Activated naive CD8-positive, alpha-beta T cell treated with anti-CD3 and anti-CD28 coated beads, Interleukin-2, amount 10 ng/mL, durations not matched to agents 7 days and 5 days (primary cell): ENCODE data around the gene SLC11A1. TPM values are rescaled to one million over a fixed set of nuclear protein-coding genes. Genes with fewer than 3 reads are reported as not detected.

Source experiments
- ATAC-seq: fragments of 150-1000 bp; cut with Tn5 transposase; one replicate; pipeline ENCODE4 v1.10.0; 2021; ENCODE audit warnings: low read depth, moderate library complexity
- POLR2A ChIA-PET: fragments of 350-600 bp; sonication (Branson Sonifier 250); formaldehyde crosslinking; loops from one replicate; lab custom pipeline; 2021; ENCODE audit warnings: antibody characterized with exemption; lab: Charles Lee
- DNase-seq: peaks from one replicate; pipeline ENCODE4 v3.0.0; 2021
- H3K27ac Mint-ChIP-seq: one replicate; pipeline ENCODE4 v1.8.0; 2022; ENCODE audit warnings: mild to moderate bottlenecking, mixed read lengths
- H3K27me3 Mint-ChIP-seq: one replicate; pipeline ENCODE4 v1.8.0; 2022; ENCODE audit warnings: mild to moderate bottlenecking, moderate library complexity, mixed read lengths
- H3K36me3 Mint-ChIP-seq: one replicate; pipeline ENCODE4 v1.8.0; 2021; ENCODE audit warnings: mild to moderate bottlenecking, mixed read lengths
- H3K4me1 Mint-ChIP-seq: one replicate; pipeline ENCODE4 v1.8.0; 2021; ENCODE audit warnings: mixed read lengths
- H3K4me3 Mint-ChIP-seq: one replicate; pipeline ENCODE4 v1.8.0; 2022; ENCODE audit warnings: mild to moderate bottlenecking, moderate library complexity, mixed read lengths
- H3K9me3 Mint-ChIP-seq: one replicate; pipeline ENCODE4 v1.8.0; 2021; ENCODE audit warnings: mixed read lengths
- total RNA-seq, 2 experiments: library from RNA; stranded (reverse); gene quantifications; one replicate each; pipeline ENCODE4 v1.2.3, GENCODE V29; 2021

Gene SLC11A1
- total RNA-seq = 1 to 10 TPM; 1.6 to 1.7 TPM

- ATAC-seq (no peak), DNase-seq (no peak)
- Mint-ChIP-seq H3K36me3 (no peaks in the 10 kb centered on the region), H3K27me3 (peaks cover 6% of the 10 kb centered on the region), H3K4me3 (no peak within 1 kb of the TSS), H3K27ac (no peak within 1 kb of the TSS), H3K4me1 (no peaks in the 10 kb centered on the region), H3K9me3 (no peaks in the 10 kb centered on the region)
- POLR2A ChIA-PET = no interaction called here
Observed at GRCh38 chr2:218381916-218382366, at the start of gene SLC11A1. SLC11A1 (plus strand) TSS chr2:218382273; CDS start chr2:218382369, 96 bp downstream.

DNA sequence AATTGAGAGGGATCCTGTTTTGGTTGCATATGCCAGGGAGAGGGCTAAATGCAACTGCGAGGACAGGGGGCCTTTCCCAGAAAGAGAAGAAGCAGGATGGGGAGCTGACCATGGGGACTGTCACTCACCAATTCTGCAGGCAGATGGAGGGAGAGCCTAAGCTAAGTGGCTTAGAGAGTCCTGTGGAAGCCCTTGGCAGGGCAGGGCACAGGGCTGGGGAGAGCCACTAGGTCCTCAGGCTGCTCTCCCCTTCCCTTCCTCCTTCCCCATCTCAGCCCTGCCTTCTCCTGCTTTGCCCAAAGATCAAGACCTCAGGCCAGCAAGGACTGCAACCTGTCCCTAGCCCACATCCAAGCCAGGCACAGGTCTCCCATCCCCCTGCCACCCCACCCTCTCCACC lies 49.8 kb upstream of the SLC11A1 start:
- peaks cover 3% of the 10 kb centered on the region for H3K4me1 Mint-ChIP-seq
- POLR2A ChIA-PET = no interaction called here
- ATAC-seq (no peak), DNase-seq (no peak)
- no peak overlapping the region for H3K4me3 Mint-ChIP-seq
- peaks cover 3% of the 10 kb centered on the region for H3K27me3 Mint-ChIP-seq
- H3K9me3 Mint-ChIP-seq = no peaks in the 10 kb centered on the region
- no peak overlapping the region for H3K27ac Mint-ChIP-seq
- H3K36me3 Mint-ChIP-seq = no peaks in the 10 kb centered on the region

- Mint-ChIP-seq H3K4me3 (no peak overlapping the region), H3K27me3 (no peaks in the 10 kb centered on the region), H3K4me1 (peaks cover 3% of the 10 kb centered on the region), H3K36me3 (no peaks in the 10 kb centered on the region), H3K9me3 (no peaks in the 10 kb centered on the region), H3K27ac (no peak overlapping the region)
- POLR2A ChIA-PET = no interaction called here
- no peak for DNase-seq
- no peak for ATAC-seq
Observed at GRCh38 chr2:218332920-218333645, 49.0 kb upstream of the SLC11A1 start.

- POLR2A ChIA-PET = no interaction called here
- Mint-ChIP-seq H3K4me3 (no peak overlapping the region), H3K27ac (no peak overlapping the region), H3K36me3 (no peaks in the 10 kb centered on the region), H3K27me3 (no peaks in the 10 kb centered on the region), H3K4me1 (peaks cover 3% of the 10 kb centered on the region), H3K9me3 (no peaks in the 10 kb centered on the region)
- DNase-seq = no peak
- no peak for ATAC-seq
Observed at GRCh38 chr2:218334531-218334930, 47.5 kb upstream of the SLC11A1 start.

GRCh38 chr2:218340656-218341055 lies 41.4 kb upstream of the SLC11A1 start:
- no peak for ATAC-seq
- H3K4me3 Mint-ChIP-seq = no peak overlapping the region
- POLR2A ChIA-PET = no interaction called here
- no peaks in the 10 kb centered on the region for H3K36me3 Mint-ChIP-seq
- H3K27ac Mint-ChIP-seq = no peak overlapping the region
- no peaks in the 10 kb centered on the region for H3K9me3 Mint-ChIP-seq
- H3K4me1 Mint-ChIP-seq = peaks cover 2% of the 10 kb centered on the region
- no peaks in the 10 kb centered on the region for H3K27me3 Mint-ChIP-seq
- DNase-seq = no peak

DNA sequence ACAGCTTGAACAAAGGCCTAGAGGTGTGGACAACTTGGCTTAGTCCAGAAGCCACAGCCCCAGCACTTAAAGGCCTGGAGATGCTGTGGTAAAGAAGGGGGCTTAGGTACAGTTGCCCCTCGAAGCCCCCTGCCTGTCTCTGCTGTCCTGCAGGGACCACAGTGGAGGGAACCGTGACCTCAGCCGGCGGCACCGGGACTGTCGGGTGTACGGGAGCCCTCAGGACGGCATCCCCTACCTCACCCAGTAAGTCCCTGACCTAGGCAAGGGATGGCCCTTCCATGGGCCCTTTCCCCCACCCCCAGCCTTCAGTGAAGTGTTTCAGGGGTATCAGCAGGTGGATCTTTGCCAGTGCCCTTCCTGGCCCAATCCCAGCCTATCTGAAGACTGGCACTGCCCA lies 40.7 kb upstream of the SLC11A1 start:
- no peak overlapping the region for H3K27ac Mint-ChIP-seq
- no peak for DNase-seq
- no peak overlapping the region for H3K4me3 Mint-ChIP-seq
- no peaks in the 10 kb centered on the region for H3K27me3 Mint-ChIP-seq
- no peaks in the 10 kb centered on the region for H3K9me3 Mint-ChIP-seq
- ATAC-seq = no peak
- no peaks in the 10 kb centered on the region for H3K36me3 Mint-ChIP-seq
- POLR2A ChIA-PET = no interaction called here
- peaks cover 2% of the 10 kb centered on the region for H3K4me1 Mint-ChIP-seq

DNA sequence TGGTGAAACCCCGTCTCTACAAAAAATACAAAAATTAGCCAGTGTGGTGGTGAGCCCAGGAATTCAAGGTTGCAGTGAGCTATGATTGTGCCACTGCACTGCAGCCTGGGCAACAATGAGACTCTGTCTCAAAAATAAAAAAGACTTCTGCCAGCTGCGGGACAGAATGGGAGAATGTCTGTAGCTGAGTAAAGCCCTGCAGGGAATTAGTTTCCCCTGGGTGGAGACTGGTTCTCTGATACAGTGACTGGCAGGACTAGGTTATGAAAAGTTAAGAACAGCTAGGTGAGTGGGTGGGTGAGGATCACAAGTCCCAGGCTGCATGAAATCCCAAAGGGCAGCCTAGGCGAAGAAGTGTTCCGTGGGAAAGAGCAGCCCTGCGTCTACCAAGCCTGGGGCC lies 39.2 kb upstream of the SLC11A1 start:
- Mint-ChIP-seq H3K27ac (no peak overlapping the region), H3K9me3 (no peaks in the 10 kb centered on the region), H3K36me3 (no peaks in the 10 kb centered on the region), H3K27me3 (no peaks in the 10 kb centered on the region), H3K4me1 (peaks cover 2% of the 10 kb centered on the region), H3K4me3 (no peak overlapping the region)
- ATAC-seq = no peak
- POLR2A ChIA-PET = no interaction called here
- DNase-seq = no peak

- H3K4me1 Mint-ChIP-seq = peaks cover 2% of the 10 kb centered on the region
- H3K27me3 Mint-ChIP-seq = no peaks in the 10 kb centered on the region
- DNase-seq (no peak), ATAC-seq (no peak)
- H3K36me3 Mint-ChIP-seq = no peaks in the 10 kb centered on the region
- POLR2A ChIA-PET = no interaction called here
- no peak overlapping the region for H3K4me3 Mint-ChIP-seq
- no peak overlapping the region for H3K27ac Mint-ChIP-seq
- no peaks in the 10 kb centered on the region for H3K9me3 Mint-ChIP-seq
Observed at GRCh38 chr2:218343591-218343990, 38.5 kb upstream of the SLC11A1 start.

DNA sequence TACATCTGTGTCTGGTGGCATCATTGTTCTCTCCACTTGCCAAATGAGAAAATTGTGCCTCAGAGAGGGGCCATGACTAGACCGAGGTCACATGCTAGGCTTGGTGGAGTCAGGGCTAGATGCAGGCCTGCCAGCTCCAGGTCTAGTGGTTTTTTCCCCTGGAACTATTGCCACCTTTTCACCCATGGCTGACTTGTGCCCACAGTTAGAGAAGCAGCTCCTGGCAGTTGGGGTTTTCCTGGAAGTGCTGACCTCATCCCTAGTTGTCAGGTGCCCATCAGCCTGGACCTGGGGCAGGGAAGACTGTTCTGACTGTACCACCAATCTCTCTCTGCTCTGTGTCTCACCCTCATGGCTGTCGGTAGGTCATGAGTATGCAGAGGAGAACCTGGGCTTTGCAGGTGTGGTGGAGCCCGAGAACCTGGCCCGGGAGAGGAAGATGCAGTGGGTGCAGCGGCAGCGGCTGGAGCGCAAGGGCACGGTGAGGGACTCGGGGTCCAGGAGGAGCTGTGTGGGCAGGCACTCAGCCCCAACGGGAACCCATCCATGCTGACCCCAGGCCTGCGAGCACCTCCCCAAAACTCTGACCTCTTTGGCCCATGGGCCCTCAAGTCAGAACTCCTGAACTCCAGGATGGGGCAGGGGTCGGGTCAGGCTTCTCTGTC lies 37.9 kb upstream of the SLC11A1 start:
- no peaks in the 10 kb centered on the region for H3K27me3 Mint-ChIP-seq
- H3K9me3 Mint-ChIP-seq = no peaks in the 10 kb centered on the region
- H3K4me1 Mint-ChIP-seq = peaks cover 2% of the 10 kb centered on the region
- POLR2A ChIA-PET = no interaction called here
- no peak for DNase-seq
- no peak overlapping the region for H3K27ac Mint-ChIP-seq
- ATAC-seq = no peak
- H3K36me3 Mint-ChIP-seq = no peaks in the 10 kb centered on the region
- no peak overlapping the region for H3K4me3 Mint-ChIP-seq

DNA sequence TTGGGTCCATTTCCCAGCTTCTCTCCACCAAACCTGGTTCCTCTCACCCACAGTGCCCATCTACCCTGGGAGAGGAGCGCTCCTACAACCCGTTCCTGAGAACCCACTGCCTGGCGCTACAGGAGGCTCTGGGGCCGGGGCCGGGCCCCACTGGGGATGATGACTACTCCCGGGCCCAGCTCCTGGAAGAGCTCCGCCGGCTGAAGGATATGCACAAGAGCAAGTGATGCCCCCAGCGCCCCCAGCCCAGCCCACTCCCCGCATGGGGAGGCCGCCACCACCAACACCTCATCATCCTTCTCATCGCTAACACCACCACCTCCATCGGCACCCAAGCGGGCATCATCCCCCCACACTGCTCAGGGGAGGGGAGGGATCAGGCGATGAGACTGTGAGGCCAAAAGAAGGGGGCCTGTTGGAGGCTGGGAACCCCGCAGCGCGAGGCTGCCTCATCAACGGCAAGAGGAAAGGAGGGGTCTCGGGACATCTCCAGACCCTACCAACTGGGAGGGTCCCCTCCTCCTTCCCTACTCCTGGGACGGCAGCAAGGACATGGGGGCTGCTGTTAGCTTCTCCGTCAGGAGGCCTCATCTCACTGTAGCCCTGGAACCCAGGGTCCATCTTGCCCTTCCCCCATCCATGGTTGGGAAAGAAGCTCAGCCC lies 37.2 kb upstream of the SLC11A1 start:
- Mint-ChIP-seq H3K36me3 (no peaks in the 10 kb centered on the region), H3K4me1 (peaks cover 2% of the 10 kb centered on the region), H3K27me3 (no peaks in the 10 kb centered on the region), H3K27ac (no peak overlapping the region), H3K4me3 (no peak overlapping the region), H3K9me3 (peaks cover 3% of the 10 kb centered on the region)
- ATAC-seq (no peak), DNase-seq (no peak)
- POLR2A ChIA-PET = no interaction called here

- POLR2A ChIA-PET = no interaction called here
- Mint-ChIP-seq H3K36me3 (no peaks in the 10 kb centered on the region), H3K27me3 (no peaks in the 10 kb centered on the region), H3K4me3 (no peak overlapping the region), H3K4me1 (peaks cover 2% of the 10 kb centered on the region), H3K9me3 (peaks cover 3% of the 10 kb centered on the region), H3K27ac (no peak overlapping the region)
- DNase-seq (no peak), ATAC-seq (no peak)
Observed at GRCh38 chr2:218345491-218346236, 36.4 kb upstream of the SLC11A1 start.

GRCh38 chr2:218347172-218347571 lies 34.9 kb upstream of the SLC11A1 start:
- Mint-ChIP-seq H3K9me3 (peaks cover 9% of the 10 kb centered on the region), H3K4me1 (peaks cover 3% of the 10 kb centered on the region), H3K27ac (no peak overlapping the region), H3K4me3 (no peak overlapping the region), H3K36me3 (peaks cover 4% of the 10 kb centered on the region), H3K27me3 (peaks cover 4% of the 10 kb centered on the region)
- ATAC-seq (no peak), DNase-seq (no peak)
- POLR2A ChIA-PET = no interaction called here

DNA sequence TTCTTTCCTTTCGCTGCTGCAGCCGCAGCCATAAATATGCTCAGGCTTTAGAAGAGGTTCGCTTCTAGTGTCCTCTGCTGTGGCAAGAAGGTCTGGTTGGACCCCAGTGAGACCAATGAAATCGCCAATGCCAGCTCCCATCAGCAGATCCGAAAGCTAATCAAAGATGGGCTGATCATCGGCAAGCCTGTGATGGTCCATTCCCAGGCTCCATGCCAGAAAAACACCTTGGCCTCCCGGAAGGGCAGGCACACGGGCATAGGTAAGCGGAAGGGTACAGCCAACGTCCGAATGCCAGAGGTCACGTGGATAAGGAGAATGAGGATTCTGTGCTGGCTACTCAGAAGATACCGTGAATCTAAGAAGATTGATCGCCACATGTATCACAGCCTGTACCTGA lies 28.0 kb upstream of the SLC11A1 start:
- Mint-ChIP-seq H3K27me3 (peaks cover 4% of the 10 kb centered on the region), H3K27ac (no peak overlapping the region), H3K4me3 (no peak overlapping the region), H3K36me3 (peaks cover 4% of the 10 kb centered on the region), H3K9me3 (peaks cover 12% of the 10 kb centered on the region), H3K4me1 (peaks cover 3% of the 10 kb centered on the region)
- ATAC-seq (no peak), DNase-seq (no peak)
- POLR2A ChIA-PET = no interaction called here
